Epithelial cell of umbilical artery (primary cell): ENCODE measurements around the gene TNRC6C. TPM values are rescaled to one million over a fixed set of nuclear protein-coding genes. Genes with fewer than 3 reads are reported as not detected.

Experiments used
- total RNA-seq: library from RNA; depleted of rRNA; stranded (reverse); fragments of >200 nt; gene quantifications from 2 replicates; pipeline ENCODE4 v1.2.3, GENCODE V29; 2014

The TNRC6C gene
- total RNA-seq: 2.6 and 4.3 TPM in 2 replicates

GRCh38 chr17:77957857-77958715 is at the start of gene TNRC6C:
TSS of gene TNRC6C (plus strand) at chr17:77958703. CDS start at chr17:78004207, 45,504 bp downstream.

GRCh38 chr17:78128551-78129350 is 170.2 kb downstream of the TNRC6C start, which contains the start of gene TMC6:
TSS of gene TMC6 (minus strand) at chr17:78128755. CDS start at chr17:78126832, 1,923 bp downstream.

GRCh38 chr17:78130437-78131101 is 172.1 kb downstream of the TNRC6C start, which contains the start of gene TMC8:
TSS of gene TMC8 (plus strand) at chr17:78130771. CDS start at chr17:78131589, 818 bp downstream.

Other genes with a start within 250 kb of the TNRC6C start
- gene TMC6, start 170.1 kb downstream of the TNRC6C start, total RNA-seq: 35.1 and 42.7 TPM in 2 replicates
- gene TMC8, start 172.1 kb downstream of the TNRC6C start, total RNA-seq: under 0.01 and 0.76 TPM in 2 replicates
- gene C17orf99, start 187.7 kb downstream of the TNRC6C start, total RNA-seq: not detected in 2 replicates
- 27.6 and 28.3 TPM in 2 replicates for gene SYNGR2, start 209.9 kb downstream of the TNRC6C start, total RNA-seq
- 121 and 148 TPM in 2 replicates for gene TK1, start 228.3 kb downstream of the TNRC6C start, total RNA-seq
- gene AFMID, start 228.7 kb downstream of the TNRC6C start, total RNA-seq: 50.3 and 65.5 TPM in 2 replicates